NCI-H2227 (cell line): ENCODE measurements around the gene TYMP.

Experiments
- DNase-seq: peaks from one replicate; lab custom pipeline; 2025; ENCODE audit not compliant: unreplicated experiment; lab: John Stamatoyannopoulos, UW

TYMP gene

DNA sequence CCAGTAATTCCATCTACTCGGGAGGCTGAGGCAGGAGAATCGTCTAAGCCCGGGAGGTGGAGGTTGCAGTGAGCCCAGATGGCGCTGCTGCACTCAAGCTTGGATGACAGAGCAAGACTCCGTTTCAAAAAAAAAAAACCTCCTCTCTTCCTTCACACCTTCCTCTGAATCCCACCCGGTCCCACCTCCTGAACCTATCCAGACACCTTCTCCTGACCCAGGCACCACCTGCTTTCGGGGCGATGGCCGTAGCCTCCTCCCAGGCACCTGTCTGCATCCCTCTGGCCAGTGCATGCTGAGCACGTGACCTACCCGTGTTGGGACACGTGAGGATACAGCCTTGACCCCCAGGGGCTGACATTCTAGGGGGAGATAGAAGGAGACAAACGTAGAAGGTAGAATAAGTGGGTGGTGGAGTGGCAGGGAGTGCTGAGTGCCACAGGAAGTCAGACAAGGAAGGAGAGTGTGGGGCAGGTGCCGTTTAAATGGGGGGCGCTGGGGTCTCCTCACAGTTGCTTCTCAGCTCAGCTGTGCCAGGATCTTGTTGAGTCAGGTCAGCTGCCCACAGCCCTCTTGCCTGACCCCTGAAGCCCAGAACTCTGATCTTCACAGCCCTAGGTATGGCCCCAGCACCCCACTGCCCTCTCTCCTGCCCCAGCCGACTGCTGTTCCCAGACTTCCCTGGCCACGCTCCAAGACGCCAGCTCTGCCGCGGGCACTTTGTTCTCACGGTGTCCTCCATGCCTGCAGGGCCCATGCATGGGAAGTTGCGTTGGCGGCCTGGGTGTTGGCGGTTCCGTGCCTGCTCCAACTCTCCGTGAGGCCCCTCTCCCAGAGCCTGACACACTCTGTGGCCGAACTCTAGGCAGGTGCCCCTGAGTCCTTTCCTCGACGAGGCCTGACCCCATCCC lies 44.3 kb downstream of the TYMP start:
- no peak for DNase-seq

DNA sequence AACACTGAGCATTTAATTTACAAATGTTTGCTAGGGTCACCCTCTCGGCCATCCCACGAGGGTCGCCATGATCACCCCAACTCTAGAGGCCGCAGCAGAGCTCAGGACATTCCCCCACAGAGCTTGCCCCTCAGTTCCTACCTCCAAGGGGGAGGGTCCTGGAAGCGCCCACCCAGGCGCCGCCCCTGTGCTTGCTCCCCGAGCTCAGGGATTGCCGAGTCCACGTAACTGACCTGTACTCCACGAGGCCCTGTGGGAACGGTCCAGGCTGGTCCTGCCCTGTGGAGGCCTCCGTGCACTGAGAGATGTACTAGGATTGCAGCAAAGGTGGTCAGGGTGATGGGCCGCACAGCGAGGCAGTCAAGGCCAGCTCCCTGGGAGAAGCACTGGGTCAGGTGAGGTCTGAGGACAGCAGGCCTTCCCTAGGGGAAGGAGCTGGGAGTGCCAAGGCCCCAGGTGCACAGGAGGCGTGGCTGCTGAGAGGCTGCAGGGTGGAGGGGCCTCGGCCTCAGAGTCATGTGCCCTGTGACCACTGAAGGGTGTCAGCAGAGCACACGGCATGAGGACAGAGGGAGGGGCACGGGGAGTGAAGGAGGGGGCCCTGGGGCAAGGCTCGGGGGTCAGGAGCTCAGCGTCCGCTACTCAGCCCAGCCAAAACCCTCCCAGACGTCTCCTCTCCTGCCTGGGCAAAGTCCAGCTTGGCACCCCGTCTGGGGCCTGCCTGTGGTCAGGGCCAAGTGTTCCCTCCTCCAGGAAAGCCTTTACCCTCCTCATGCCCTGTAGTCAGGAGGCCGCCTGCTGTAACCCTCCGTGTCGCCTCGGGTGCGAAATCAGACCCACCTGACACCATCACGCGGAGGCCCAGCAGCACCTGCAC lies 45.6 kb downstream of the TYMP start:
- no peak for DNase-seq

DNA sequence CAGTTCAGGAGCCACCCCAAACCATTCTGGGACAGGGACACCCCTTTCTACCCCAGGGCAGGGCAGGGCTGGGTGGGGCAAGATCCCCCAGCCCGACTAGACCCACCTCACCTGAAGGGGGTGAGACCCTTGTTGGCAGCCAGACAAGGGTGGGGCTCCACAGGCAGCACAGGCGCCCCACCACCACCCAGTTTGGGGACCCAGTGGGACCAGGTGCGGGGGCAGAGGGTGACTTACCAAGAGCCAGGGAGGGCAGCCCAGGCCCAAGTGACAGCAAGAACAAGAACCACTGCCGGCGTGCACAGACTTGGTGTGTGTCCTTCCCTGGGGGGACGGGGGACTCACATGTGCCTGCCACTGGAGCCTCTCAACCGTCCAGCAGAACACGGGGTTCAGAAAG lies 46.3 kb downstream of the TYMP start:
- DNase-seq = no peak

DNA sequence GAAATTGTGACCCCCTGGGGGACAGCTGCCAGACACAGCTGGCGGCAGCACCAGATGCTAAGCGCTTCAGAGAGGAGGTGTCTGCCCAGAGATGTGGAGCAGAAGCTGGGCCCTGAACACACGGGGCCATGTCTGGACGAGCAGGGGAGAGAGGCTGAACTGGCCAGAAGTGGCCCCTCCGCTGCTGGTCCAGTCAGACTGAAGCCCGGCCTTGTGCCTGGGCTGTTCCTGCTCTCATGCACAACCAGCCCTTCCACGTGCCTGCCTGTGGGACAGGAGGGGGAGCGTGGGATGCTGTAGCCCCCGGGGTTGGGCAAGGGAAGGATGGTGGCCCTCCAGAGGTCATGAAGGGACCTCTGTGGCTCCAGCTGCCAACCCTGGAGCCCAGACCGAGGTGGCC lies 46.7 kb downstream of the TYMP start:
- DNase-seq = no peak

DNA sequence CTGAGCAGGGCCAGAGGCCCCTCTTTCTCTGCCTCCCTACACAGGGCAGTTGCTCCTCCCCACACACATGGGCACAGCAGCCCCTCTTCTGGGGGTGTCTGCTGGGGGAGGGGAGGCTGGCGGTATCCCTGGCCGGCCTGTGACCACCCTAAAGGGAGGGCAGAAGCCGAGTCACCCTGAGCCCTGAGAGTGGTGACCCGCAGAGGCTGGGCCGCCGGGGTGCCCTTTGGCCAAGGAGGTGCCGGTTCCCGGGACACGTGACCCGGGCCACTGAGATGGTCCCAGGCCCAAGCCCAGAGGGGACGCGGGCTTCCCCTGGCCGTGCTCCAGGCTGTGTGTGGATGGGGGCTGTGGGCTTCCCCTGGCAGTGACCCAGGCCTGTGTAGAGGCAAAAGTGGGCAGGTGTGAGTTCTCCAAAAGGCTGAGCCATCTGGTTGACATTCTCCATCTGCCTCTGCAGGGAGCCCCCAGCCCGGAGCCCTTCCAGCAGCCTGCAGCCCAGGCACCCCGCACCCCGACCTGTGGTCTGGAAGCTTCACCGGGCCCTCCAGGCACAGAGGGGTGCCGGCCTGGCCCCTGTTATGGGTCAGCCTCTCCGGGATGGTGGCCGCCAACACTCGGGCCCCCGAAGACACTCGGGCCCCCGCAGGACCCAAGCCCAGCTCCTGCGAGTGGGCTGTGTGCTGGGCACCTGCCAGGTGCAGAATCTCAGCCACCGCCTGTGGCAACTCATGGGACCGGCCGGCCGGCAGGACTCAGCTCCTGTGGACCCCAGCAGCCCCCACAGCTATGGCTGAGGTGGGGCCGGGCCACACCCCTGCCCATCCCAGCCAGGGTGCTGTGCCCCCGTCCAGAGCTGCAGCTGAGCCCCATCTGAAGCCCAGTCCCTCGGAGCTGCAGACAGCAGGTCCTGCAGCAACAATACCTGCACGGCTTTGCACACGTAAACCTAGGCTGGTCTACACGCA lies 47.4 kb downstream of the TYMP start:
- no peak for DNase-seq

DNA sequence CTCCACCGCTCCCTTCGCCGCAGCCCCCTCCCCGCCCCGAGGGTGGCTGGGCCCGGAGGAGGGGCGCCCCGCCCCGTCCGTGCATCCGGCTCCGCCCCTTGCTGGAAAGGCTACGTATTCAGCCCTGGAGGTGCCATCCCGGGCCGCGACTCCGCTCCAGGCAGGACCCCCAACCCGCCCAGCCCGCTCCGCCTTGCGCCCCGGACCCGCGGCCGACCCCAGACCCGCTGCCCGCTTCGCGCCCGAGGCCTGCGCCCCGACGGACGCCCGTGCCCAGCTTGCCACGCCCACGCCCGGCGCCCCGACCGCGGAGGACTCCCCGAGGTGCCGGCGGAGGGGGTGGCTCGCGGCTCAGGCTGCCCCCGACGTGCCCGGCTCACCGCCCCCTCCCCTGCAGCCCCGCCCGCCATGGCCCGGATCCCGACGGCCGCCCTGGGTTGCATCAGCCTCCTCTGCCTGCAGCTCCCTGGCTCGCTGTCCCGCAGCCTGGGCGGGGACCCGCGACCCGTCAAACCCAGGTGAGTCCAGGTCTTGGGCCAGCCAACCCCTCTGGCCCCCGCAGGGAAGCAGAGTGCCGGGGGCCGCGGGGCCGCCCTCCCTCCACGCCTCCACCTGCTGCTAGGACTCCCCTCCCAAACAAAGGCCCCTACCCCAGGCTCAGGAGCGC lies 48.2 kb downstream of the TYMP start, which contains the start of gene ADM2:
Gene ADM2, plus strand, starts transcription at position 104 of the 667 bp plus-strand sequence. Its CDS starts 305 bp downstream, at position 409.
- DNase-seq = peak; percentile 44

DNA sequence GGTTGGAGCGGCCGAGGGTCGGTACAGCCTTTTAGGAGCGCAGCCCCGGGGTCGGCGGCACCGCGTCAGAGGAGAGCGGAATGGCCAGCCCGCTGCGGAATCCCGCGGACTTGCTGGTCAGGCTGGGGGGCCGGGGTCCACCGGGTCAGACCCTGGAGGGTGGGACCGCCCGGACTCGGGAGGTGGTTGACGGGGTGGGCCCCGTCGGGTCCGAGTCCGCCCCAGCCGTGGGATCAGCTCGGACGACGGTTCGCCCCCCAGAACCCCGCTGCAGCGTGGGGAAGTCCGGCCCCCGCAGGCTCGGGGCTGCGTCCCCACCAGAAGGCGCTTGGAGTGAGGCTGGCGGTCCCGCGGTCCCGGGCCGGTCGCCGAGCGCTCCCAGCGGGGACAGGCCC lies 48.8 kb downstream of the TYMP start:
- no peak for DNase-seq

DNA sequence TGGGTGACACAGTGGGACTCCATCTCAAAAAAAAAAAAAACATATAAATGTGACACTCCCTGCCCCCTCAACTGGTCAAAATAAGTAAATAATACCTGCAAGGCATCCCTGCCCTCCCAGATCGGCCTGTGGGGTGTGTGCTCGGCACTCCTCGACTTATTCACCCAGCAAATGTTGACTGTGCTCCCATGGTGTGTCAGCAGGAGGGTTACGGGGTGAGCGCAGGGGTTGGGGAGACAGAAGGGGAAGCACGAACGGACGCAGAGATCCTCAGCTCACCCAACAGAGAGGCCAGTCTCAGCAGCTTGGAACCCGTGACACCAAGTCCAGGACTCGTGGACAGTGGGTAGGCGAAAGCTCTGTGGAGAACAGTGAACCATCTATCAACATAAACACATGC lies 50.1 kb downstream of the TYMP start:
- DNase-seq = no peak

DNA sequence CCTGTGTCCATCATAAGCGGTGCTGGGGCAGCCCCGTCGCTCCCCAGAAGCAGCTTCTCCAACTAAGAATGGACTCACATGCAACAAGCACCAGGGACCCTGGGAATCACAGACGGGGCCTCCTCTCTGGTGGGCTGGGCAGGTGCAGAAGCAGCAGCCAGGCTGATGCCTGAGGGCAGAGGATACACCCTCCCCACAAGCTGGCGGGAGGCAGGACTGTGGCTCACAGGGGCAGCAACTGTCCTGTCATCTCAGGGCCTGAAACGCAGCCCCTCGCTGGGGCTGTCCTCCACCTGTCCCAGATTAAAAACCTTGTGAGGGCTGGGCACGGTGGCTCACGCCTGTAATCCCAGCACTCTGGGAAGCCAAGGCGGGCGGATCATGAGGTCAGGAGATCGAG lies 51.9 kb downstream of the TYMP start:
- no peak for DNase-seq

DNA sequence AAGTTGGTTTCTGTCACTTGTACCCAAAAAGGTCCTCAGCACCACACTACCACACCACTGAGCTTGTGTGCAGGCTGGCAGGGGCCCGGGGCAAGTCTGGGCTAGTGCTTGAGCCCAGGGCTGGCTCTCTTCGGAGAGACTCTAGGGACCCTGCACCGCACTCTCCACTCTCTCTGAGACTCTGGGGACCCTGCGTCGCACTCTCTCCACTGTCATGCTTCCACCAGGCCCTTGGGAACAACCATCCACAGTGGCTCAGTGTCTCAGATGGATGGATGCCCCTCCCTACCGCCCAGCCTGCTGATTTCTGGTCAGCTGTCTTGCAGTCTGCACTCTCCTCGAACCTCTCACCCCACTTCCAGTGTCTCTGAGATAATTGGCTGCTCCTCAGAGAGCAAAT lies 52.9 kb downstream of the TYMP start:
- peak; percentile 11 for DNase-seq
